C4-2B (cell line): ENCODE results near the gene TSC22D1.

Experiments used
- CTCF ChIP-seq: fragments of 450-650 bp; conservative IDR thresholded peaks from 2 replicates; pipeline ENCODE4 v1.5.1; 2017; ENCODE audit warnings: mild to moderate bottlenecking
- ZFX ChIP-seq: fragments of 450-650 bp; IDR thresholded peaks from 2 replicates; pipeline ENCODE4 v1.6.1; 2017

GRCh38 chr13:44416744-44417143 is 159.4 kb downstream of the TSC22D1 start:
- TF ChIP-seq CTCF (no peak), ZFX (no peak)
